ENCODE measurements around the gene ASIC3.

Gene ASIC3

DNA sequence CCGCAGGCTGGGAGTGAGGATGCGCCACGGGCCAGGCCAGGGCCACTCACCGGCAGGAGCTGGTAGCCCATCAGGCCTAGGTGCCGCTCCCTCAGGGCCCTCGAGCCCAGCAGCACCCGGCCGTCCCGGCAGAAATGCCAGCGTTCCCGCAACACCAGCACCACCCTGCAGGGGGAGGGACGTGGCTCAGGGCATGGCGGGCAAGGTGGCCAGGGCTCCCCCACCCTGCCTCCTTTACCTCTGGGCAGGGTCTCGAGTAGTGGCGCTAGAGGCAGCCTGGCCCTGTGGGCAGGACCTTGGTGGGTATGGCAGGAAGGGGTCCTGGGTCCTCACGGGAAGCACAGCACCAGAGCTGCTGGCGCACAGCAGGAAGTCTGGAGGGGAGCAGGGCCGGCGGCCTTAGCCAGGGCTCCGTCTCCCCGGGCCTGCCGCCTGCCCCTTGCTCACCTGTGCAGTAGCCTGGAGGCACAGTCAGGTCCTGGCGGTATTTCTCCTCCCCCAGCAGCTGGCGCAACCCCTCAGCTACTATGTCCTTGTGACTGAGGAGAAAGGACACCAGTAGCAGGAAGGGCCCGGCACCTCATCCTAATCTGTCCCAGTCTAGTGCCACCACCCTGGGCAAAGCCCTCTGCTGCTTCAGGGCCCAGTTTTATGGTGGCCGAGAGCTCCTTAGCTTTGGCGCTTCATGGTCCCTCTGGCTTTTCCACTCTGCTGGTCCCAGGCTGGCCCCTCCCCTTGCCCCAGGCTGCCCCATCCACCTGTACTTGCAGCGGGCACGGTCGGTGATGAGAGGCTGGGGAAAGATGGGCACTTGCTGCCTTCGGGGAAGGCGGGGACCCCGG lies 28.8 kb downstream of the ASIC3 start:
- Histone ChIP-seq H3K36me3 (ENCODE audit: control insufficient read depth, insufficient read depth, low read length) (peaks cover 22% of the 10 kb centered on the region), H3K4me1 (ENCODE audit: control insufficient read depth, insufficient read depth, low read length) (peaks cover 18% of the 10 kb centered on the region), H3K27me3 (ENCODE audit: control insufficient read depth, insufficient read depth, low read length) (no peaks in the 10 kb centered on the region), H3K4me3 (ENCODE audit: low read length) (no peak overlapping the region), H3K27ac (ENCODE audit: low read depth, low read length) (no peak overlapping the region), H3K9ac (ENCODE audit: low read length) (no peak overlapping the region)

DNA sequence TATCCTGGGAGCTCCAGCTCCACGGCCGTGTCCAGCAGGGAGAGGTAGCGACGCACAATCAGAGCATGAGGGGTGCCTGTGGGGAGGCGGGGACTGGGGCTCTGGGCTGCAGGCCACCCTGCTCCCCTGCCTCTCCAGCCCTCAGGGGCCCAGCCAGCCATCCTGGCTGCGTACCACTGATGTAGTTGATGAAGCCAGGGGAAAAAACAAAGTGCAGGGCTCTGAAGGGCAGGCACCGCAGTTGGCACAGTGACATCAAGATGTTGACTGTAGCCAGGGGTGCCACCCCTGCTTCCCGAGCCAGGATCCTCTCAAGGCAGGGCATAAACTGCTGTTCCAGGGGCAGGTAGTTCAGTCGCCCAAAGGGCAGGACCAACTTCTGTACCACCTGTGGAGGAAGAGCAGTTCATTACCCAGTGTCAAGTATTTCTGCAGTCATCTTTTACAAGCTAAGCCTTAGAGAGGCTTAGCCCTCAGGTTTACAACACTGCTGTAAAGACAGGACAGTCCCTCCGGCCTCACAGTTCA lies 29.4 kb downstream of the ASIC3 start:
- peaks cover 24% of the 10 kb centered on the region for H3K4me1 ChIP-seq (ENCODE audit: control insufficient read depth, insufficient read depth, low read length)
- no peaks in the 10 kb centered on the region for H3K27me3 ChIP-seq (ENCODE audit: control insufficient read depth, insufficient read depth, low read length)
- H3K27ac ChIP-seq (ENCODE audit: low read depth, low read length) = no peak overlapping the region
- H3K36me3 ChIP-seq (ENCODE audit: control insufficient read depth, insufficient read depth, low read length) = peaks cover 21% of the 10 kb centered on the region
- no peak overlapping the region for H3K4me3 ChIP-seq (ENCODE audit: low read length)
- H3K9ac ChIP-seq (ENCODE audit: low read length) = no peak overlapping the region

DNA sequence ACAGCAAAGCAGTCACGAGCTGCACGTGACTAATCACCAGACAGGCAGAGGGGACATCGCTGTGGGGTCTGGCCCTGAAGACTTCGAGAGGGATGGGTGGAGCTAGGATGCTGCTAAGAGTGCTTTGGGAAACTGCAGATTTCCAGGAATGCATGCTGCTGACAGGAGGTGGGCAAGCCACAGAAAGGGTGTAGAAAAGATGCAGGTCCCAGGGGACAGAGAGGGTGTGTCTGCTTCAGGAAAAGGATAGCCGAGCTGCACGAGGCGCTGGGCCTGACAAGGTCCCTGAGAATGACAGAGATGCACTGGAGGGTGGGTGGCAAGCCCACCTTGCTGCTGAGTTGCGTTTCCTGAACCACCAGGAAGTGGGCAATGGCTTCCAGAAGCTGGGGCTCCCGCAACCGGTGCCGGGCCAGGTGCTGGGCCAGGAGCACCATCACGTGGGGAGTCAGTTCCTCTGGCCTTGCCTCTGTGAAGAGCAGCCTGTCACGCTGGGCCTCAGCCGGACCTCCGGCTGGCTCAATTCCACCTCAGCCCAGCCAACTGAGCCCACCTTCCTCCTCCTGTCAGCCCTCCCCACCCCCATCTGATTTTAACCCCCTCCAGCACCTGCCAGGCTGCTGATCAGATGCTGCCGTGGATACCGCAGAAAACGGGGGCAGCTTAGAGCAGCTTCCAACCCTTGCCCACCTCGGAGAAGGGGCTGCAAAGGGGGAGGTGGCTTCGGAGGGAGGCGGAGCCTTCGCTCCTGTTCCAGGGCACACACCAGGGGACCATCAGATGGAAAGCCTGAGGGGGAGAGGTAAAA lies 30.1 kb downstream of the ASIC3 start:
- Histone ChIP-seq H3K27me3 (ENCODE audit: control insufficient read depth, insufficient read depth, low read length) (no peaks in the 10 kb centered on the region), H3K27ac (ENCODE audit: low read depth, low read length) (no peak overlapping the region), H3K4me1 (ENCODE audit: control insufficient read depth, insufficient read depth, low read length) (peaks cover 25% of the 10 kb centered on the region), H3K4me3 (ENCODE audit: low read length) (no peak overlapping the region), H3K9ac (ENCODE audit: low read length) (no peak overlapping the region), H3K36me3 (ENCODE audit: control insufficient read depth, insufficient read depth, low read length) (peaks cover 21% of the 10 kb centered on the region)

DNA sequence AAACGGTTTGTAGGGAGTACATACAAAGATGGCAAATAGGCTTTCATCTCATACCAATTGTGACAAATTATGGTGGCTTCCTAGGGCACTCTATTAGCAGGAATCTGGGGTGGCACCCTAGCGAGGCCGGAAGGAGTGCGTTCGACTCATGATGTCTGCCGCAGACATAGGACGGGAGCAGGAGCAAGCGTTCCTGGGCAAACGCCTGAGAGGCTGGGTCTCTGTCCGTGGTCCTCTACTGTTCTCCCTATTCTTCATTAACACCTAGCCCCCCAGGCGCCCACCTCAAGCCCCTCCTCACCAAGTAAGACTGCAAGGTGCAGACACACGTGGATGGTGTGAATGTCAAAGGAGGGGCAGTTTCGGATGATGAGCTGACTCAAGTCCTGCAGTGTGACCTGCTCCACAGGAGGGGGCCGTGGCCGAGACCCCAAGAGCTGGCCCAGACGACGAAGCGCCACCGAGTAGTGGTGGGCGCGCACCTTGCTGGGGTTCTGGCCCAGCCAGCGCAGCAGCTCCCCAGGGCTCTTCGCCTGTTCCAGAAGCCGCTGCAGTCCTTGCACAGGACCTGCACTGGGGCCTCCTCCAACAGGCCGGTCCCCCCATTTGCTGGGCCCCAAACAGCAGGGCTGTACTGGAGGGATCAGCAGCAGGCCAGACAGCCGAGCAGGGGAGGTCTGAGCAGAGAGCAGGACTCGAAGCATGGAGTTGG lies 31.0 kb downstream of the ASIC3 start:
- Histone ChIP-seq H3K9ac (ENCODE audit: low read length) (peak overlapping the region; percentile 87), H3K27me3 (ENCODE audit: control insufficient read depth, insufficient read depth, low read length) (no peaks in the 10 kb centered on the region), H3K36me3 (ENCODE audit: control insufficient read depth, insufficient read depth, low read length) (peaks cover 17% of the 10 kb centered on the region), H3K4me1 (ENCODE audit: control insufficient read depth, insufficient read depth, low read length) (peaks cover 25% of the 10 kb centered on the region), H3K4me3 (ENCODE audit: low read length) (peak overlapping the region; percentile 74), H3K27ac (ENCODE audit: low read depth, low read length) (peak overlapping the region; percentile 93)

DNA sequence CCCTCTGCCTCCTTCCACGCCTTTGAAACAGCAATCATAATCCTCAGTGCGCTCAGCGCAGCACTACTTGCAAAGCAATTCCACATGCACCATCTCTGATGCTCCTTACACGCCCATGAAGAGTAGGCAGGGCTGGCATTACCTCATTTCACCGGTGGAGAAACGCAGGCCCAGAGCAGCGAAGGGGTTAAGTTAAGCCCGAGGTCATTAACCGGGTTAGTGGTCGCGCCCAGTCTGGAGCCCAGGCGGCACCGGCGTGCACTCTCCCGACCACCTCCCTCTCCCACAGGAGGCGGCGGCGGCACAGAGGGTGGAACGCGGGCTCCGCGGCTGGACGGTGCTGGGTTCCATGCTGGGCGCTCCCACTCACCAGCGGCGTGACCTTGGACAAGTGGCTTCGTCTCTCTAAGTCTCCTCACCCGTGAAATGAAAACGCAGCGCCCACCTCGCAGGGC lies 31.8 kb downstream of the ASIC3 start:
- H3K4me1 ChIP-seq (ENCODE audit: control insufficient read depth, insufficient read depth, low read length) = peaks cover 25% of the 10 kb centered on the region
- H3K27ac ChIP-seq (ENCODE audit: low read depth, low read length) = peak overlapping the region; percentile 93

DNA sequence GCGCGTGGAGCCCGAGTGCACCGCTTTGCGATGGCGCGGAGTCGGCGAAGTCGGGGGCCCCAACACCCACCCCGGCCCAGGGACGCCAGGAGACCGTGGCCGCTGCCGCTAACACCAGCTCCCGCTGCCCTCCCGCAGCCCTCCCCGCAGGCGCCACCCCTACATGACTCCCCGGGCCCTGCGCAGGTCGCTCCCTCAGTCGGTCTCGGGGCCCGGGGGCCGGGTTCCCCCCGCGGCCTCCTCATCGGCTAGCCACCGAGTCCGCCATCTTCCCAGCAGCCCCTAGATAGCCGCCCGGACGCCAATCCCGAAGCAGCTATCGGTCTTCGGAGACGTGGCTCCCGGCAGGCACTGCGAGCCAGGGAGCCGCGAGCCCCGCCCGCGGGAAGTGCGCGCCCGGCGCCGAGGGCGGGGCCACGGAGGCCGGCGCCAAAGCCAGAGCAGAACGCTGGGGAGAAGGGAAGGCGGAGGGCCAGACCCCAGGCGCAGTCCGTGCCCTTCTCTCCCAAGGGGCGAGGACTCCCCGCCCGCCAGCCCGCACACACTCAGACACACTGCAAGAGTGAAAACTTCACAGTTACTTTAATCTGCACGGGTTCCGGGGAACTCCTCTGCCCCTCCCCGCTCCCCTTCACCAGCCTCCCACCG lies 32.3 kb downstream of the ASIC3 start, which contains the start of gene FASTK:
TSS of gene FASTK (minus strand) at position 288 of the 648 bp plus-strand sequence. CDS start at position 245, 43 bp downstream.
- H3K27me3 ChIP-seq (ENCODE audit: control insufficient read depth, insufficient read depth, low read length) = no peaks in the 10 kb centered on the region
- H3K9ac ChIP-seq (ENCODE audit: low read length) = peak within 1 kb of the TSS; percentile 87
- H3K4me3 ChIP-seq (ENCODE audit: low read length) = peak within 1 kb of the TSS; percentile 74
- peak within 1 kb of the TSS; percentile 95 for H3K27ac ChIP-seq (ENCODE audit: low read depth, low read length)
- H3K36me3 ChIP-seq (ENCODE audit: control insufficient read depth, insufficient read depth, low read length) = peaks cover 6% of the 10 kb centered on the region
- H3K4me1 ChIP-seq (ENCODE audit: control insufficient read depth, insufficient read depth, low read length) = peaks cover 28% of the 10 kb centered on the region

More for the DNA sequence above, 31.8 kb downstream of the ASIC3 start:
- Histone ChIP-seq H3K36me3 (ENCODE audit: control insufficient read depth, insufficient read depth, low read length) (peaks cover 10% of the 10 kb centered on the region), H3K27me3 (ENCODE audit: control insufficient read depth, insufficient read depth, low read length) (no peaks in the 10 kb centered on the region), H3K9ac (ENCODE audit: low read length) (peak overlapping the region; percentile 87), H3K4me3 (ENCODE audit: low read length) (peak overlapping the region; percentile 74)

DNA sequence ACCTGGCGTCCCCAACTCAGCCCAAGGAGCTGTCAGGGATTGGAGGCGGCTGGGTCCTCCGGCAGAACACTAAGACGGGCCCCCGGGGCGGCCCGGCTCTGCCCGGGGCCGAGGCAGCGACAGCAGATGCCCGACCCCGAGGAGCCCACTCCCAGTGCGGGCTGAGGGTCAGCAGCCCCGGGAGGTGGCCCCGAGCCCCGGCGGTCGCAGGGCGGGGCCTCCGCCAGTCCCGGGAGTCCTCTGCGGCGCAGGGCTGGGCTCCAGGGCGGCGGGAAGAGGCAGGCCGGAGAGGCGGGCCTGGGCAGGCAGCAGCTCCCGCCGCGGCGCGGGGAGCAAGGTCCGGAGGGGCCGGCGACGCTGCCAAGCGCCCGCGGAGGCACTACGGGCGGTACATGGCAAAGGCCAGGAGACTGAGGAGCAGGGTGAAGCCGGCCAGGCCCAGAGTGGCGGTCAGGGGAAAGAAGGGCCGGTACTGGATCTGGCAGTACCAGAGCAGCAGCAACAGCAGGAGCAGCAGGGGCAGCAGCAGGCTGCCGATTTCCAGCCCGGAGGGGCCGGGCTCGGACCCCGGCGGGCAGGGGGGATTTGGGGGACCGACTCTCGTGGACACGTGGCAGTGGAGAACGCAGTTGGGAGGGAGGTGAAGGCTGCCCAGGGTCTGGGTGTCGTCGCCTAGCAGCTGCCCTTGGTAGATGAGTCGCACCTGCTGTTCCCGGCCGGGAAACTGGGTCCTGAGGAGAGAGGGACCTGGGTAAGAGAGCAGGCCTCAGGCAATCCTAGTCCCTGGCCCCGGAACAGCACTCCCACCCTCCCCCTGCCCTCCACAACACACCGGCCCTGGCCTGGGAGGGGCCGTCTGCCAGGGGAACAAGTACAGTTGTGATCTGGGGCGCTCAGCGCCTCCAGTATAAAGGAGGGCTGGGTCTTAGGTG lies 33.1 kb downstream of the ASIC3 start:
- Histone ChIP-seq H3K27ac (ENCODE audit: low read depth, low read length) (peak overlapping the region; percentile 95), H3K9ac (ENCODE audit: low read length) (peak overlapping the region; percentile 52), H3K27me3 (ENCODE audit: control insufficient read depth, insufficient read depth, low read length) (no peaks in the 10 kb centered on the region), H3K36me3 (ENCODE audit: control insufficient read depth, insufficient read depth, low read length) (no peaks in the 10 kb centered on the region), H3K4me1 (ENCODE audit: control insufficient read depth, insufficient read depth, low read length) (peaks cover 31% of the 10 kb centered on the region), H3K4me3 (ENCODE audit: low read length) (peak overlapping the region; percentile 76)

DNA sequence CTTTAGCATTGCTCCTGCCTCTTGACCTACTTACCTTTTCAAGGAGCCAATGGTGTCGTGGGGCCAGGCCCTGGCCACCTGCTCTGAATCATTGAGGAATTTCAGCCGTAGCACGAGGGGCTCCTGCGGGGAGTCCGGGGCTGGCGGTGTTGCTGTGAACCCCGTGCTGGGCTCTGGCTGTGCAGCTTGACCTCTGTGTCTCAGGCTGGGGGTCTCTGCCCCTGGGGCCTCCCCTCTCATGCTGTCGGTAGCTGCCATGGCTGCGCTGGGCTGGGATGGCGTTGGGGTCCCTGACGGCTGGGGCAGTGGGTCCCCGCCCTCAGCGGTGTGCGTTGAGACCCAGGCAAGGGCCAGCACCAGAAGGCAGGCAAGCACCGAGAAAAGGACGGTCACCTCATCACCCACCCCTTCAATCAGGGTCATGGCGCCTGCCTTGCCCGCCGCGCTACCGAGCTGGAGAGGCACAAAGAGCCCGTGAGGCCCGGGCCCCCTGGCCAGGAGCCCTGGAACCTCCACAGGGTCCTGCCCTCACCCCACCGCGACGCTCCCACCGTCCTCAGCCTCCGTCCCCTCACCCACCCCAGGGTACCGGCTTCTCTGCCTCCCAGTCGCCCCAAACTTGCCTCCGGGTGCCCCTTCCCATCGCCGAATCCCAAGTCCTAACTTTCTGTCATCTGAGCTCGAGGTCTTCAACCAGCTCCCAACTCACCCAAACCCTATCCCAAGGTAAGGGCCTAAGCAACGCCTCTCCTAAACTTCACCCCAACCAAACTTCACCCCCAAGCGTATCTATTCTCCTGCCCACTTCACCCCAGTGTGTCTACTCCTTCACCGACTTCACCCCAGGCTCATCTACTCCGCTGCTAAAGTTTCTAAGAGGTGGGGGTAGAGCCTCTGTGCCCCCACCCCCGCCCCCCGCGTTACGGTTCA lies 34.1 kb downstream of the ASIC3 start:
- H3K36me3 ChIP-seq (ENCODE audit: control insufficient read depth, insufficient read depth, low read length) = no peaks in the 10 kb centered on the region
- H3K4me3 ChIP-seq (ENCODE audit: low read length) = peak overlapping the region; percentile 76
- no peak overlapping the region for H3K9ac ChIP-seq (ENCODE audit: low read length)
- no peaks in the 10 kb centered on the region for H3K27me3 ChIP-seq (ENCODE audit: control insufficient read depth, insufficient read depth, low read length)
- H3K4me1 ChIP-seq (ENCODE audit: control insufficient read depth, insufficient read depth, low read length) = peaks cover 31% of the 10 kb centered on the region
- peak overlapping the region; percentile 95 for H3K27ac ChIP-seq (ENCODE audit: low read depth, low read length)

DNA sequence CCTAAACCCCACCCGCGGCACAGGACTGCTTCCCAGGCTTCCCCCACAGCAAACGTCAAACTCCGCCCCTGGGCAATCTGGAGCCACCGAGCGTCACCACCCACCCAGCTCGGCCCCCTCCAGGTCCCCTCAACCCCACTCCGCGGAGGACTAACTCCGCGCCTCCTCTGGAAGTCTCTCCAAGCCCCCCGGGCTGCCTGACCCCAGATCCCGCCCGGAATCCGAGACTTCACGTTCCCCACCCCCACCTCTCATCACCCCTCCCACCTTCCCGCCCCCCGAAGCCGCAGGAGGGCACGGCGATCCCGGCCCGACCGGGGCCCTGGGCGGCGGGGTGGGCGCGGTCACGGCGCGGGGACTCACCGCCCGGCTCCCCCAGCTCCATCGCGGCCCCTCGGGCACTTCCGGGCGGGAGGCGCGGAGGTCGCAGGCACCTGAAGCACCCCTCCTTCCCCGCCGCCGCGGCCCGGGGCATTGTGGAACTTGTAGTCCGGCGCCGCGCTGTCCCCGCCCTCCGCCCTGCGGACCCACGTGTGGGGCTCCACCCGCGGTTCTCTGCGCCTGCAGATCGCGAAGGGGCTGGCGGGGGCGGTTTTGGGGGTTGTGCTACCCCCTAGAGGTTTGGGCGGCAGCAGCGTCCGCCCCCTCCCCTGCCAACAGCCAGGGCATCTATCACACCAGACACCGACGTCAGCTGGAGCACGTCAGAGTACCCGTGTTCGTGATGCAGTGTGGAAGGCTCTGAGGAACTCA lies 34.9 kb downstream of the ASIC3 start, which contains the start of gene TMUB1:
TSS of gene TMUB1 (minus strand) at position 423 of the 753 bp plus-strand sequence. CDS start 930 bp downstream, outside the sequence.
- Histone ChIP-seq H3K36me3 (ENCODE audit: control insufficient read depth, insufficient read depth, low read length) (no peaks in the 10 kb centered on the region), H3K27me3 (ENCODE audit: control insufficient read depth, insufficient read depth, low read length) (no peaks in the 10 kb centered on the region), H3K4me1 (ENCODE audit: control insufficient read depth, insufficient read depth, low read length) (peaks cover 37% of the 10 kb centered on the region), H3K9ac (ENCODE audit: low read length) (no peak within 1 kb of the TSS), H3K27ac (ENCODE audit: low read depth, low read length) (peak within 1 kb of the TSS; percentile 95), H3K4me3 (ENCODE audit: low read length) (peak within 1 kb of the TSS; percentile 76)

DNA sequence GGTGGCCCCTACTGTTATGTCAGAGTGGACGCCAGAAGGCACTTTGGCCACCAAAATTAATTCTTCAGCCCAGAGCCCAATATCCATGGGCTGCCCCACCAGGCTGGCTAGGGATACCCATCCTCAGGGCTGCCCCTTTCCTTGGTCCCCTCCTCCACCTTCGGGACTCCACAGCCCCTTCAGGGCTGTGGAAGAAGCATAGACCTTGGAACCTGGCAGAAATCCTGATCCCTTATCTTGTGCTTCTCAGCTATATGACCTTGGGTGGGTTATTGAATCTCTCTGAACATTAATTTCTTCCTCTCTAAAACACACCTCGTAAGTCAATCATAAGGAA lies 35.5 kb downstream of the ASIC3 start:
- Histone ChIP-seq H3K27ac (ENCODE audit: low read depth, low read length) (peak overlapping the region; percentile 95), H3K27me3 (ENCODE audit: control insufficient read depth, insufficient read depth, low read length) (no peaks in the 10 kb centered on the region), H3K9ac (ENCODE audit: low read length) (no peak overlapping the region), H3K4me3 (ENCODE audit: low read length) (peak overlapping the region; percentile 76), H3K4me1 (ENCODE audit: control insufficient read depth, insufficient read depth, low read length) (peaks cover 43% of the 10 kb centered on the region), H3K36me3 (ENCODE audit: control insufficient read depth, insufficient read depth, low read length) (no peaks in the 10 kb centered on the region)

Data from rectal smooth muscle tissue (tissue), 1 donor.